Natural killer cell (primary cell): Measurements from ENCODE around the gene VAMP2. TPM values are rescaled to one million over a fixed set of nuclear protein-coding genes. Genes with fewer than 3 reads are reported as not detected.

Source experiments
- ATAC-seq, 3 donors: fragments of 150-1000 bp in 2 of 3; fragments of 200-7000 bp in 1 of 3; cut with Tn5 transposase; 1 replicate in 1 of 3; 2 replicates in 2 of 3; pipeline ENCODE4 v1.10.0; 2021; ENCODE audit warnings: mild to moderate bottlenecking in 2 of 3, moderate library complexity in 2 of 3
- DNase-seq, 2 donors: peaks; one replicate each; pipeline versions ENCODE4 v3.0.0 to v3.0.0-alpha.2; 2013 to 2021; ENCODE audit warnings: mixed read lengths in 1 of 2
- H3K27ac ChIP-seq: one replicate; pipeline ENCODE4 v1.5.1; 2013; ENCODE audit warnings: mild to moderate bottlenecking, low read length
- H3K27me3 ChIP-seq: one replicate; pipeline ENCODE4 v1.6.1; 2013; ENCODE audit warnings: low read length; ENCODE audit not compliant: control insufficient read depth, insufficient read depth
- H3K36me3 ChIP-seq: one replicate; pipeline ENCODE4 v1.6.1; 2013; ENCODE audit warnings: low read length; ENCODE audit not compliant: control insufficient read depth, insufficient read depth
- H3K4me1 ChIP-seq: one replicate; pipeline ENCODE4 v1.6.1; 2013; ENCODE audit warnings: low read length; ENCODE audit not compliant: control insufficient read depth, insufficient read depth
- H3K4me3 ChIP-seq: one replicate; pipeline ENCODE4 v1.5.1; 2013; ENCODE audit warnings: low read length
- H3K9me3 ChIP-seq: one replicate; pipeline ENCODE4 v1.6.1; 2013; ENCODE audit warnings: low read length; ENCODE audit not compliant: control insufficient read depth, insufficient read depth
- H3K27ac Mint-ChIP-seq, 2 donors: one replicate each; pipeline ENCODE4 v1.8.0; 2022; ENCODE audit warnings: mild to moderate bottlenecking in 2 of 2, mixed read lengths in 2 of 2, moderate library complexity in 1 of 2
- H3K27me3 Mint-ChIP-seq, 2 donors: one replicate each; pipeline ENCODE4 v1.8.0; 2022; ENCODE audit warnings: low read depth in 2 of 2, mixed read lengths in 2 of 2
- H3K36me3 Mint-ChIP-seq: one replicate; pipeline ENCODE4 v1.8.0; 2022; ENCODE audit warnings: mixed read lengths
- H3K4me1 Mint-ChIP-seq, 2 donors: one replicate each; pipeline ENCODE4 v1.8.0; 2022; ENCODE audit warnings: mixed read lengths in 2 of 2
- H3K4me3 Mint-ChIP-seq: one replicate; pipeline ENCODE4 v1.8.0; 2022; ENCODE audit warnings: mild to moderate bottlenecking, moderate library complexity, mixed read lengths
- H3K9me3 Mint-ChIP-seq, 2 donors: one replicate each; pipeline ENCODE4 v1.8.0; 2022; ENCODE audit warnings: mixed read lengths in 2 of 2
- CTCF ChIP-seq: fragments of 200-600 bp; IDR thresholded peaks from one replicate; pipeline ENCODE4 v1.8.0; 2022; ENCODE audit warnings: antibody characterized with exemption
- WGBS: methylation state at CpG from one replicate; pipeline ENCODE4 v1.1.7; 2013; ENCODE audit warnings: missing lambda C conversion rate; ENCODE audit not compliant: insufficient coverage; 5-methylcytosine and 5-hydroxymethylcytosine counted together
- intact Hi-C: fragments of 100-400 bp; cut with micrococcal nuclease; formaldehyde crosslinking; loops from one replicate; pipeline ENCODE4 v1.14.2; 2022
- total RNA-seq, 4 donors: library from RNA; stranded (reverse); fragments of 120-200 nt in 1 of 4; gene quantifications; one replicate each; pipeline versions ENCODE4 v1.2.3 to v1.2.4, GENCODE V29; 2013 to 2022

The VAMP2 gene
- total RNA-seq, 3 donors from 2014 or later (not counting 1 experiment from before 2014, with no cell fraction given) = 191 to 315 (median 234) TPM

- Histone ChIP-seq H3K27me3 (no peaks in the 10 kb centered on the region), H3K4me3 (no peak overlapping the region), H3K4me1 (peaks cover 81% of the 10 kb centered on the region), H3K27ac (peak overlapping the region; percentile 91), H3K9me3 (no peaks in the 10 kb centered on the region), H3K36me3 (peaks cover 21% of the 10 kb centered on the region)
- DNase-seq (peak in 1 of 2 donors; percentile 36), ATAC-seq (no peak)
- TF ChIP-seq CTCF = no peak
- over 99% methylated on average over 7 of the region's 7 CpGs for WGBS
- peak overlapping the region; percentile 94 for H3K4me3 Mint-ChIP-seq
- no peaks in the 10 kb centered on the region for H3K36me3 Mint-ChIP-seq
- no peaks in the 10 kb centered on the region for H3K27me3 Mint-ChIP-seq
- intact Hi-C loops = loop anchor here (10.0 kb wide), 1 partner anchor 802 kb away; no protein-coding TSS in a partner anchor
- peaks cover 0 to 30% of the 10 kb centered on the region in 2 donors for H3K4me1 Mint-ChIP-seq
- H3K27ac Mint-ChIP-seq = no peak overlapping the region
- H3K9me3 Mint-ChIP-seq = no peaks in the 10 kb centered on the region
Observed at GRCh38 chr17:8153031-8153451, 9.7 kb downstream of the VAMP2 start.

GRCh38 chr17:8152112-8152775, 10.5 kb downstream of the VAMP2 start, which contains the start of gene PER1:
Gene PER1, minus strand, starts transcription at chr17:8152404. Its CDS starts 1,698 bp downstream, at chr17:8150706.
- Histone ChIP-seq H3K27ac (peak within 1 kb of the TSS; percentile 91), H3K9me3 (no peaks in the 10 kb centered on the region), H3K4me3 (peak within 1 kb of the TSS; percentile 53), H3K4me1 (peaks cover 74% of the 10 kb centered on the region), H3K27me3 (no peaks in the 10 kb centered on the region), H3K36me3 (peaks cover 29% of the 10 kb centered on the region)
- Mint-ChIP-seq H3K9me3 (no peaks in the 10 kb centered on the region), H3K4me1 (peaks cover 5 to 30% of the 10 kb centered on the region in 2 donors), H3K36me3 (no peaks in the 10 kb centered on the region), H3K4me3 (peak within 1 kb of the TSS; percentile 94), H3K27ac (no peak within 1 kb of the TSS), H3K27me3 (no peaks in the 10 kb centered on the region)
- intact Hi-C loops = loop anchor here (10.0 kb wide), 1 partner anchor 803 kb away; no protein-coding TSS in a partner anchor
- peak; percentile 20 to 33 (median 33) for ATAC-seq
- DNase-seq = peak; percentile 83 to 91
- WGBS = 14% methylated on average over 42 of the region's 42 CpGs
- TF ChIP-seq CTCF = no peak

- WGBS = under 1% methylated on average over 22 of the region's 22 CpGs
- Mint-ChIP-seq H3K27me3 (no peaks in the 10 kb centered on the region), H3K27ac (no peak overlapping the region), H3K4me3 (peak overlapping the region; percentile 94), H3K9me3 (no peaks in the 10 kb centered on the region), H3K36me3 (no peaks in the 10 kb centered on the region), H3K4me1 (peaks cover 10 to 30% of the 10 kb centered on the region in 2 donors)
- H3K27ac ChIP-seq = peak overlapping the region; percentile 91
- TF ChIP-seq CTCF = no peak
- DNase-seq (peak in 1 of 2 donors; percentile 71), ATAC-seq (no peak)
- peaks cover 69% of the 10 kb centered on the region for H3K4me1 ChIP-seq
- intact Hi-C loops = loop anchor here (1.0 to 10.0 kb wide), 2 partner anchors 13 to 803 kb away; no protein-coding TSS in a partner anchor
- no peaks in the 10 kb centered on the region for H3K9me3 ChIP-seq
- peak overlapping the region; percentile 53 for H3K4me3 ChIP-seq
- H3K27me3 ChIP-seq = no peaks in the 10 kb centered on the region
- peaks cover 35% of the 10 kb centered on the region for H3K36me3 ChIP-seq
Observed at GRCh38 chr17:8151641-8152111, 11.1 kb downstream of the VAMP2 start.
